ENCODE data around the gene CAPN13. TPM values are rescaled to one million over a fixed set of nuclear protein-coding genes. Genes with fewer than 3 reads are reported as not detected.

CAPN13 gene
- total and polyA plus RNA-seq, 2 donors (not counting 1 experiment from before 2014, with no cell fraction given) = not detected

- Histone ChIP-seq H3K9me3 (ENCODE audit: control extremely low read depth in 1 of 3, control insufficient read depth in 2 of 3, insufficient read depth in 1 of 3, low read length in 2 of 3) (peaks cover 0 to 5% (median 0%) of the 10 kb centered on the region in 3 donors), H3K36me3 (replicated peaks in 1 of 2; ENCODE audit: control extremely low read depth in 1 of 2, control insufficient read depth in 1 of 2, extremely low read depth in 1 of 2, insufficient read depth in 2 of 2, low read length in 1 of 2) (no peaks in the 10 kb centered on the region), H3K4me3 (ENCODE audit: control extremely low read depth in 1 of 5, extremely low read depth in 1 of 5, insufficient read depth in 1 of 5, low read depth in 2 of 5, low read length in 4 of 5) (no peak overlapping the region), H3K4me1 (ENCODE audit: control insufficient read depth in 2 of 2, insufficient read depth in 2 of 2, low read length in 2 of 2) (no peaks in the 10 kb centered on the region), H4K20me1 (ENCODE audit: control insufficient read depth, insufficient read depth, low read length, poor library complexity, severe bottlenecking) (no peaks in the 10 kb centered on the region), H3K79me2 (ENCODE audit: control insufficient read depth, insufficient read depth, low read length) (no peaks in the 10 kb centered on the region), H2AFZ (ENCODE audit: insufficient read depth, low read depth, low read length, poor library complexity, severe bottlenecking) (no peak overlapping the region), H3K27ac (ENCODE audit: low read length in 2 of 2) (no peak overlapping the region), H3K27me3 (replicated peaks in 1 of 4; ENCODE audit: control extremely low read depth in 1 of 4, control insufficient read depth in 3 of 4, insufficient read depth in 4 of 4, low read length in 3 of 4) (no peaks in the 10 kb centered on the region), H3K4me2 (replicated peaks; ENCODE audit: low read depth, low read length, poor library complexity, severe bottlenecking) (no peak overlapping the region), H3K9ac (ENCODE audit: low read length) (no peak overlapping the region)
- CTCF ChIA-PET = interaction anchor here (0.7 kb wide), 1 partner anchor 9 kb away, joined by 3 read pairs; no protein-coding TSS in a partner anchor
- intact Hi-C loops (cut with micrococcal nuclease) = no loop called here
- no peak for ATAC-seq (ENCODE audit: low read depth)
- no peak overlapping the region for H3K4me3 Mint-ChIP-seq
- 95% methylated on average over 5 of the region's 12 CpGs for WGBS (ENCODE audit: insufficient coverage)
- peaks cover 10% of the 10 kb centered on the region for H3K27me3 Mint-ChIP-seq
- H3K9me3 Mint-ChIP-seq (ENCODE audit: insufficient read depth) = no peaks in the 10 kb centered on the region
- POLR2A ChIA-PET = no interaction called here
- no peaks in the 10 kb centered on the region for H3K4me1 Mint-ChIP-seq
- no peak overlapping the region for H3K27ac Mint-ChIP-seq
- TF ChIP-seq EZH2 (IDR thresholded peaks at IDR 0.05; ENCODE audit: borderline replicate concordance, insufficient read depth, low read depth, low read length, poor library complexity, severe bottlenecking) = no peak
- TF ChIP-seq CTCF (IDR thresholded peaks at IDR 0.05) = no peak
- no peak for DNase-seq
Measured at GRCh38 chr2:30820381-30821055, 13.3 kb upstream of the CAPN13 start.

GRCh38 chr2:30809938-30810337, 2.7 kb upstream of the CAPN13 start:
- Histone ChIP-seq H3K27ac (ENCODE audit: low read length in 2 of 2) (no peak overlapping the region), H3K27me3 (replicated peaks in 1 of 4; ENCODE audit: control extremely low read depth in 1 of 4, control insufficient read depth in 3 of 4, insufficient read depth in 4 of 4, low read length in 3 of 4) (peaks cover 0 to 8% (median 6%) of the 10 kb centered on the region in 4 experiments), H3K4me1 (ENCODE audit: control insufficient read depth in 2 of 2, insufficient read depth in 2 of 2, low read length in 2 of 2) (no peaks in the 10 kb centered on the region), H4K20me1 (ENCODE audit: control insufficient read depth, insufficient read depth, low read length, poor library complexity, severe bottlenecking) (no peaks in the 10 kb centered on the region), H3K36me3 (replicated peaks in 1 of 2; ENCODE audit: control extremely low read depth in 1 of 2, control insufficient read depth in 1 of 2, extremely low read depth in 1 of 2, insufficient read depth in 2 of 2, low read length in 1 of 2) (no peaks in the 10 kb centered on the region), H3K4me2 (replicated peaks; ENCODE audit: low read depth, low read length, poor library complexity, severe bottlenecking) (no peak overlapping the region), H3K9me3 (ENCODE audit: control extremely low read depth in 1 of 3, control insufficient read depth in 2 of 3, insufficient read depth in 1 of 3, low read length in 2 of 3) (no peaks in the 10 kb centered on the region), H3K79me2 (ENCODE audit: control insufficient read depth, insufficient read depth, low read length) (no peaks in the 10 kb centered on the region), H2AFZ (ENCODE audit: insufficient read depth, low read depth, low read length, poor library complexity, severe bottlenecking) (no peak overlapping the region), H3K9ac (ENCODE audit: low read length) (no peak overlapping the region), H3K4me3 (ENCODE audit: control extremely low read depth in 1 of 5, extremely low read depth in 1 of 5, insufficient read depth in 1 of 5, low read depth in 2 of 5, low read length in 4 of 5) (no peak overlapping the region)
- H3K27ac Mint-ChIP-seq = no peak overlapping the region
- H3K4me1 Mint-ChIP-seq = no peaks in the 10 kb centered on the region
- H3K27me3 Mint-ChIP-seq = peaks cover 47% of the 10 kb centered on the region
- 86% methylated on average over 2 of the region's 4 CpGs for WGBS (ENCODE audit: insufficient coverage)
- no peak for ATAC-seq (ENCODE audit: low read depth)
- intact Hi-C loops (cut with micrococcal nuclease) = no loop called here
- POLR2A ChIA-PET = no interaction called here
- no peaks in the 10 kb centered on the region for H3K9me3 Mint-ChIP-seq (ENCODE audit: insufficient read depth)
- no peak for DNase-seq
- H3K4me3 Mint-ChIP-seq = no peak overlapping the region
- no peak for TF ChIP-seq EZH2 (IDR thresholded peaks at IDR 0.05; ENCODE audit: borderline replicate concordance, insufficient read depth, low read depth, low read length, poor library complexity, severe bottlenecking)
- TF ChIP-seq CTCF (IDR thresholded peaks at IDR 0.05) = no peak
- CTCF ChIA-PET = no interaction called here
